HEK293 (cell line): ENCODE data around the gene MEIKIN.

ENCODE experiments used
- CTCF ChIA-PET: fragments of 350-600 bp; formaldehyde crosslinking; extraction: SDS; loops from one replicate; lab custom pipeline; 2021; ENCODE audit warnings: antibody characterized with exemption; lab: Yijun Ruan, JAX
- POLR2A ChIA-PET: fragments of 300-600 bp; formaldehyde crosslinking; extraction: SDS; loops from one replicate; lab custom pipeline; 2020; ENCODE audit warnings: antibody characterized with exemption, inconsistent platforms; lab: Yijun Ruan, JAX
- H3K27ac ChIP-seq: fragments of 200-500 bp; sonication (Bioruptor generic); 2 replicates; pipeline ENCODE4 v1.5.1; 2014; ENCODE audit warnings: low read depth, low read length, control low read depth, inconsistent platforms; ENCODE audit errors: extremely low read depth
- H3K36me3 ChIP-seq, 2 experiments: fragments of 200-500 bp in 1 of 2; sonication (Bioruptor generic) in 1 of 2; 1 replicate in 1 of 2; 2 replicates in 1 of 2; pipeline ENCODE4 v1.5.1; 2014 to 2017; ENCODE audit warnings: inconsistent platforms in 2 of 2, low read length in 2 of 2; ENCODE audit not compliant: control insufficient read depth in 2 of 2, insufficient read depth in 1 of 2
- H3K4me1 ChIP-seq: fragments of 200-500 bp; sonication (Bioruptor generic); 2 replicates; pipeline ENCODE4 v1.5.1; 2014; ENCODE audit warnings: mild to moderate bottlenecking, low read length, inconsistent platforms; ENCODE audit not compliant: control insufficient read depth, insufficient read depth
- H3K4me3 ChIP-seq: 2 replicates; pipeline ENCODE4 v1.5.1; 2011; ENCODE audit warnings: low read depth, mild to moderate bottlenecking, control low read depth, low read length, moderate library complexity
- H3K9me3 ChIP-seq: fragments of 200-500 bp; sonication (Bioruptor generic); 2 replicates; pipeline ENCODE4 v1.5.1; 2014; ENCODE audit warnings: low read depth, low read length, inconsistent platforms; ENCODE audit not compliant: control insufficient read depth, insufficient read depth
- CTCF ChIP-seq: fragments of 450-650 bp; formaldehyde crosslinking; IDR thresholded peaks from 2 replicates; pipeline ENCODE4 v1.5.1; 2016; ENCODE audit warnings: missing biosample characterization, missing genetic modification characterization
- EGR2 ChIP-seq: fragments of 450-650 bp; formaldehyde crosslinking; IDR thresholded peaks from 2 replicates; pipeline ENCODE4 v1.5.1; 2016; ENCODE audit warnings: low read depth, missing biosample characterization, missing genetic modification characterization
- PRDM10 ChIP-seq: fragments of 450-650 bp; formaldehyde crosslinking; IDR thresholded peaks from 2 replicates; pipeline ENCODE4 v1.5.1; 2016; ENCODE audit warnings: missing biosample characterization, missing genetic modification characterization
- SCRT1 ChIP-seq: fragments of 450-650 bp; formaldehyde crosslinking; IDR thresholded peaks from 2 replicates; pipeline ENCODE4 v1.5.1; 2016; ENCODE audit warnings: missing biosample characterization, missing genetic modification characterization, borderline replicate concordance
- ZBTB11 ChIP-seq: fragments of 450-650 bp; formaldehyde crosslinking; conservative IDR thresholded peaks from 2 replicates; pipeline ENCODE4 v1.5.1; 2016; ENCODE audit warnings: low read depth, missing biosample characterization, missing genetic modification characterization
- ZBTB6 ChIP-seq: fragments of 450-650 bp; formaldehyde crosslinking; IDR thresholded peaks from 2 replicates; pipeline ENCODE4 v1.5.1; 2017; ENCODE audit warnings: missing biosample characterization, missing genetic modification characterization
- ZNF2 ChIP-seq: fragments of 450-650 bp; formaldehyde crosslinking; IDR thresholded peaks from 2 replicates; pipeline ENCODE4 v1.5.1; 2016; ENCODE audit warnings: missing biosample characterization, missing genetic modification characterization
- ZNF214 ChIP-seq: fragments of 450-650 bp; formaldehyde crosslinking; IDR thresholded peaks from 2 replicates; pipeline ENCODE4 v1.5.1; 2017; ENCODE audit warnings: missing biosample characterization, mild to moderate bottlenecking, missing genetic modification characterization, borderline replicate concordance
- ZNF26 ChIP-seq: fragments of 450-650 bp; formaldehyde crosslinking; IDR thresholded peaks from 2 replicates; pipeline ENCODE4 v1.5.1; 2016; ENCODE audit warnings: missing biosample characterization, missing genetic modification characterization
- ZNF266 ChIP-seq: fragments of 450-650 bp; formaldehyde crosslinking; IDR thresholded peaks from 2 replicates; pipeline ENCODE4 v1.5.1; 2016; ENCODE audit warnings: missing biosample characterization, missing genetic modification characterization, low read depth
- ZNF292 ChIP-seq: fragments of 450-650 bp; formaldehyde crosslinking; IDR thresholded peaks from 2 replicates; pipeline ENCODE4 v1.5.1; 2016; ENCODE audit warnings: low read depth, missing biosample characterization, missing genetic modification characterization, borderline replicate concordance
- ZNF302 ChIP-seq: fragments of 450-650 bp; formaldehyde crosslinking; IDR thresholded peaks from 2 replicates; pipeline ENCODE4 v1.5.1; 2016; ENCODE audit warnings: missing biosample characterization, missing genetic modification characterization, low read depth
- ZNF324 ChIP-seq: fragments of 450-650 bp; formaldehyde crosslinking; IDR thresholded peaks from 2 replicates; pipeline ENCODE4 v1.5.1; 2016; ENCODE audit warnings: missing biosample characterization, missing genetic modification characterization
- ZNF341 ChIP-seq: fragments of 450-650 bp; formaldehyde crosslinking; IDR thresholded peaks from 2 replicates; pipeline ENCODE4; 2016; ENCODE audit warnings: low read depth, missing biosample characterization, missing genetic modification characterization
- ZNF366 ChIP-seq: fragments of 450-650 bp; formaldehyde crosslinking; conservative IDR thresholded peaks from 2 replicates; pipeline ENCODE4 v1.5.1; 2016; ENCODE audit warnings: missing biosample characterization, missing genetic modification characterization
- ZNF426 ChIP-seq: fragments of 450-650 bp; formaldehyde crosslinking; IDR thresholded peaks from 2 replicates; pipeline ENCODE4 v1.5.1; 2017; ENCODE audit warnings: missing biosample characterization, missing genetic modification characterization, mild to moderate bottlenecking, inconsistent platforms, moderate library complexity
- ZNF600 ChIP-seq: fragments of 450-650 bp; formaldehyde crosslinking; IDR thresholded peaks from 2 replicates; pipeline ENCODE4 v1.5.1; 2016; ENCODE audit warnings: missing biosample characterization, missing genetic modification characterization
- ZNF624 ChIP-seq: fragments of 450-650 bp; formaldehyde crosslinking; IDR thresholded peaks from 2 replicates; pipeline ENCODE4 v1.5.1; 2017; ENCODE audit warnings: missing biosample characterization, missing genetic modification characterization
- ZNF626 ChIP-seq: fragments of 450-650 bp; sonication (Bioruptor Pico); formaldehyde crosslinking; IDR thresholded peaks from 2 replicates; pipeline ENCODE4 v1.5.1; 2018; ENCODE audit warnings: missing biosample characterization, missing genetic modification characterization, inconsistent platforms
- ZNF658 ChIP-seq: fragments of 450-650 bp; formaldehyde crosslinking; IDR thresholded peaks from 2 replicates; pipeline ENCODE4; 2016; ENCODE audit warnings: missing biosample characterization, missing genetic modification characterization
- ZNF660 ChIP-seq: fragments of 450-650 bp; IDR thresholded peaks from 2 replicates; pipeline ENCODE4 v1.5.1; 2018; ENCODE audit warnings: missing biosample characterization, mild to moderate bottlenecking, missing genetic modification characterization
- ZNF830 ChIP-seq: fragments of 450-650 bp; IDR thresholded peaks from 2 replicates; pipeline ENCODE4 v1.5.0; 2018; ENCODE audit warnings: missing biosample characterization, missing genetic modification characterization, low read depth, mild to moderate bottlenecking, moderate library complexity
- ZNF837 ChIP-seq: fragments of 450-650 bp; formaldehyde crosslinking; IDR thresholded peaks from 2 replicates; pipeline ENCODE4 v1.5.1; 2016; ENCODE audit warnings: missing biosample characterization, missing genetic modification characterization

The MEIKIN gene

GRCh38 chr5:131795879-131796792, 149.3 kb downstream of the MEIKIN start:
- POLR2A ChIA-PET, result interaction anchor here (0.6 to 1.7 kb wide), 14 partner anchors 9 to 1744 kb away, joined by 3 to 7 read pairs (median 4); no protein-coding TSS in a partner anchor
- Histone ChIP-seq H3K4me3 (peak overlapping the region; percentile 70), H3K4me1 (no peaks in the 10 kb centered on the region; the same call in 1 of the 2 replicates), H3K36me3 (peaks cover 0 to 4% of the 10 kb centered on the region in 2 experiments; a peak in 1 of 3 replicates), H3K9me3 (no peaks in the 10 kb centered on the region), H3K27ac (peak overlapping the region; percentile 70; the same call in 1 of the 2 replicates)
- CTCF ChIA-PET, result no interaction called here
- TF ChIP-seq ZNF302 (no peak), PRDM10 (tag by site-specific recombination) (no peak), ZNF660 (tag by site-specific recombination) (no peak), ZNF266 (0 out of 2 replicates have a peak, but pooled peaks have one; percentile 13), ZNF366 (tag by site-specific recombination) (no peak), ZNF837 (tag by site-specific recombination) (no peak), ZNF658 (tag by site-specific recombination) (no peak), CTCF (no peak; the same call in 1 of the 2 replicates), ZNF324 (tag by site-specific recombination) (peak; percentile 46), ZBTB6 (tag by site-specific recombination) (no peak), ZNF600 (tag by site-specific recombination) (peak; percentile 65; the same call in 1 of the 2 replicates), ZNF214 (tag by site-specific recombination) (no peak), ZBTB11 (peak; percentile 54), ZNF26 (tag by site-specific recombination) (no peak), SCRT1 (tag by site-specific recombination) (peak; percentile 59; the same call in 1 of the 2 replicates), ZNF426 (tag by site-specific recombination) (no peak), ZNF626 (tag by site-specific recombination) (no peak), ZNF2 (tag by site-specific recombination) (peak; percentile 48; the same call in 1 of the 2 replicates), ZNF292 (tag by site-specific recombination) (0 out of 2 replicates have a peak, but pooled peaks have one; percentile 2), ZNF624 (tag by site-specific recombination) (no peak), ZNF341 (tag by site-specific recombination) (peak; percentile 60), ZNF830 (tag by site-specific recombination) (no peak), EGR2 (tag by site-specific recombination) (no peak)
